ENCODE results near the gene GPSM1. TPM values are rescaled to one million over a fixed set of nuclear protein-coding genes. Genes with fewer than 3 reads are reported as not detected.

Gene GPSM1
- total and polyA plus RNA-seq, 9 of the 15 experiments (the other 6 are each of a cell fraction or from before 2014, with no cell fraction given): 0.04 to 14.2 (median 3.1) TPM

GRCh38 chr9:136364942-136365774, 37.8 kb downstream of the GPSM1 start (continued):
- TF ChIP-seq VEZF1 (CRISPR knock-in tag; IDR thresholded peaks at IDR 0.05) (peak; percentile 33; the same call in 1 of the 2 replicates), ZSCAN29 (IDR thresholded peaks at IDR 0.05) (0 out of 2 replicates have a peak, but pooled peaks have one; percentile 21), E2F8 (IDR thresholded peaks at IDR 0.05; ENCODE audit: low read depth, partially characterized antibody) (no peak), BRF1 (IDR thresholded peaks at IDR 0.05; ENCODE audit: borderline replicate concordance, extremely low read depth, insufficient read length) (no peak), KAT7 (CRISPR knock-in tag; IDR thresholded peaks at IDR 0.05; ENCODE audit: borderline replicate concordance) (no peak), CTCF (IDR thresholded peaks at IDR 0.05 in 2 of 3, conservative IDR thresholded peaks at IDR 0.05 in 1 of 3; ENCODE audit: insufficient read depth in 2 of 3, low read depth in 1 of 3, low read length in 3 of 3) (0 out of 6 replicates have a peak, but pooled peaks of 1 of the 3 experiments have one; percentile 5)

Measured in K562 (cell line).